GM19395 (cell line): Measurements from ENCODE around the gene WSCD2.

Experiments used
- ATAC-seq: cut with Tn5 transposase; IDR thresholded peaks from one replicate; pipeline ENCODE4 v1.9.1; 2021; ENCODE audit warnings: mild to moderate bottlenecking, moderate library complexity; ENCODE audit not compliant: unreplicated experiment

WSCD2 gene

GRCh38 chr12:108231909-108232434 lies 102.9 kb downstream of the WSCD2 start:
- no peak for ATAC-seq

GRCh38 chr12:108232565-108232964 lies 103.5 kb downstream of the WSCD2 start:
- no peak for ATAC-seq

GRCh38 chr12:108234158-108234557 lies 105.1 kb downstream of the WSCD2 start:
- no peak for ATAC-seq

- no peak for ATAC-seq
Observed at GRCh38 chr12:108235197-108235984, 106.3 kb downstream of the WSCD2 start.

- ATAC-seq, result no peak
Observed at GRCh38 chr12:108235985-108236263, 106.8 kb downstream of the WSCD2 start.

- ATAC-seq, result no peak
Observed at GRCh38 chr12:108236366-108236765, 107.3 kb downstream of the WSCD2 start.

- ATAC-seq, result no peak
Observed at GRCh38 chr12:108237272-108237671, 108.2 kb downstream of the WSCD2 start.

- no peak for ATAC-seq
Observed at GRCh38 chr12:108238474-108238873, 109.4 kb downstream of the WSCD2 start.

- ATAC-seq, result no peak
Observed at GRCh38 chr12:108239378-108239777, 110.3 kb downstream of the WSCD2 start.

- no peak for ATAC-seq
Observed at GRCh38 chr12:108240027-108240785, 111.1 kb downstream of the WSCD2 start.

- ATAC-seq, result no peak
Observed at GRCh38 chr12:108240928-108241327, 111.8 kb downstream of the WSCD2 start.

GRCh38 chr12:108241986-108242703 lies 113.1 kb downstream of the WSCD2 start:
- ATAC-seq, result no peak

GRCh38 chr12:108247130-108247529 lies 118.0 kb downstream of the WSCD2 start:
- no peak for ATAC-seq

GRCh38 chr12:108248011-108248410 lies 118.9 kb downstream of the WSCD2 start:
- ATAC-seq, result no peak

- no peak for ATAC-seq
Observed at GRCh38 chr12:108252523-108252922, 123.4 kb downstream of the WSCD2 start.

- ATAC-seq, result no peak
Observed at GRCh38 chr12:108253540-108253939, 124.5 kb downstream of the WSCD2 start.

GRCh38 chr12:108254030-108254429 lies 124.9 kb downstream of the WSCD2 start:
- no peak for ATAC-seq

GRCh38 chr12:108254517-108255251 lies 125.6 kb downstream of the WSCD2 start:
- no peak for ATAC-seq

GRCh38 chr12:108255252-108255602 lies 126.1 kb downstream of the WSCD2 start:
- no peak for ATAC-seq

GRCh38 chr12:108257004-108257403 lies 127.9 kb downstream of the WSCD2 start:
- ATAC-seq, result no peak

- ATAC-seq, result no peak
Observed at GRCh38 chr12:108257610-108258106, 128.6 kb downstream of the WSCD2 start.
